SK-N-SH treated with all-trans-retinoic acid at 6 μM for 48 hours (cell line): Measurements from ENCODE around the gene CIAPIN1.

ENCODE experiments used
- ATAC-seq: fragments of 200-7000 bp; cut with Tn5 transposase; 3 replicates; pipeline ENCODE4 v1.9.1; 2020; ENCODE audit warnings: mild to moderate bottlenecking, moderate library complexity
- ARNTL ChIP-seq: fragments of 450-650 bp; formaldehyde crosslinking; IDR thresholded peaks from 2 replicates; pipeline ENCODE4 v1.5.0; 2020; ENCODE audit warnings: low read depth, mild to moderate bottlenecking, moderate library complexity, borderline replicate concordance
- BACH2 ChIP-seq: fragments of 250-450 bp; sonication (Bioruptor Pico); IDR thresholded peaks from 2 replicates; pipeline ENCODE4 v1.9.0; 2021; ENCODE audit warnings: mild to moderate bottlenecking, borderline replicate concordance
- CREB5 ChIP-seq: fragments of 250-450 bp; sonication (Bioruptor Pico); IDR thresholded peaks from 2 replicates; pipeline ENCODE4 v1.5.1; 2020; ENCODE audit warnings: low read depth, mild to moderate bottlenecking, moderate library complexity
- CSDC2 ChIP-seq: fragments of 250-450 bp; sonication (Bioruptor Pico); IDR thresholded peaks from 2 replicates; pipeline ENCODE4 v1.5.0; 2020; ENCODE audit warnings: mild to moderate bottlenecking, moderate library complexity
- CSRNP3 ChIP-seq: fragments of 250-450 bp; sonication (Bioruptor Pico); IDR thresholded peaks from 2 replicates; pipeline ENCODE4 v1.5.1; 2021; ENCODE audit warnings: mild to moderate bottlenecking, moderate library complexity
- ESRRG ChIP-seq: fragments of 250-450 bp; sonication (Bioruptor Pico); IDR thresholded peaks from 2 replicates; pipeline ENCODE4 v1.6.1; 2021; ENCODE audit warnings: mild to moderate bottlenecking
- GLIS3 ChIP-seq: fragments of 250-450 bp; sonication (Bioruptor Pico); IDR thresholded peaks from 2 replicates; pipeline ENCODE4 v1.5.0; 2020; ENCODE audit warnings: mild to moderate bottlenecking, moderate library complexity
- PATZ1 ChIP-seq: fragments of 250-450 bp; sonication (Bioruptor Pico); IDR thresholded peaks from 2 replicates; pipeline ENCODE4 v1.8.0; 2020; ENCODE audit warnings: mild to moderate bottlenecking, moderate library complexity, borderline replicate concordance
- PPARA ChIP-seq: fragments of 250-450 bp; sonication (Bioruptor Pico); IDR thresholded peaks from 2 replicates; pipeline ENCODE4 v1.5.0; 2020; ENCODE audit warnings: mild to moderate bottlenecking, borderline replicate concordance
- RARB ChIP-seq: fragments of 250-450 bp; sonication (Bioruptor Pico); IDR thresholded peaks from 2 replicates; pipeline ENCODE4 v1.8.0; 2021; ENCODE audit warnings: mild to moderate bottlenecking, moderate library complexity
- SNAI2 ChIP-seq: fragments of 250-450 bp; sonication (Bioruptor Pico); IDR thresholded peaks from 2 replicates; pipeline ENCODE4 v1.5.0; 2020; ENCODE audit warnings: mild to moderate bottlenecking, moderate library complexity
- TCF4 ChIP-seq: fragments of 250-450 bp; sonication (Bioruptor Pico); IDR thresholded peaks from 2 replicates; pipeline ENCODE4 v1.8.0; 2021; ENCODE audit warnings: mild to moderate bottlenecking, moderate library complexity, borderline replicate concordance
- TOX ChIP-seq: fragments of 250-450 bp; sonication (Bioruptor Pico); IDR thresholded peaks from 2 replicates; pipeline ENCODE4 v1.8.0; 2021; ENCODE audit warnings: mild to moderate bottlenecking, moderate library complexity, borderline replicate concordance
- TSHZ2 ChIP-seq: fragments of 250-450 bp; sonication (Bioruptor Pico); IDR thresholded peaks from 2 replicates; pipeline ENCODE4 v1.5.0; 2020; ENCODE audit warnings: mild to moderate bottlenecking, moderate library complexity
- ZC3H10 ChIP-seq: fragments of 250-450 bp; sonication (Bioruptor Pico); IDR thresholded peaks from 2 replicates; pipeline ENCODE4 v1.5.1; 2021; ENCODE audit warnings: mild to moderate bottlenecking, moderate library complexity
- ZFP3 ChIP-seq: fragments of 250-450 bp; sonication (Bioruptor Pico); IDR thresholded peaks from 2 replicates; pipeline ENCODE4 v1.5.0; 2020; ENCODE audit warnings: mild to moderate bottlenecking, moderate library complexity
- ZFP30 ChIP-seq: fragments of 450-650 bp; formaldehyde crosslinking; IDR thresholded peaks from 2 replicates; pipeline ENCODE4 v1.5.0; 2022; ENCODE audit warnings: mild to moderate bottlenecking, moderate library complexity
- ZNF565 ChIP-seq: fragments of 450-650 bp; formaldehyde crosslinking; conservative IDR thresholded peaks from 2 replicates; pipeline ENCODE4 v1.5.0; 2020; ENCODE audit warnings: low read depth, mild to moderate bottlenecking, moderate library complexity
- ZNF70 ChIP-seq: fragments of 450-650 bp; formaldehyde crosslinking; IDR thresholded peaks from 2 replicates; pipeline ENCODE4 v1.5.0; 2020; ENCODE audit warnings: mild to moderate bottlenecking, moderate library complexity
- ZNF8 ChIP-seq: fragments of 450-650 bp; formaldehyde crosslinking; IDR thresholded peaks from 2 replicates; pipeline ENCODE4 v1.5.0; 2020; ENCODE audit warnings: mild to moderate bottlenecking, moderate library complexity

The CIAPIN1 gene

GRCh38 chr16:57434003-57434402, 13.2 kb downstream of the CIAPIN1 start:
- no peak for ATAC-seq
- TF ChIP-seq ZNF70 (CRISPR knock-in tag) (no peak), PATZ1 (CRISPR knock-in tag) (no peak), CREB5 (no peak), ZFP3 (CRISPR knock-in tag) (no peak), GLIS3 (CRISPR knock-in tag) (no peak), SNAI2 (CRISPR knock-in tag) (no peak)

- ATAC-seq = no peak
- TF ChIP-seq RARB (CRISPR knock-in tag) (no peak), ARNTL (CRISPR knock-in tag) (no peak), BACH2 (CRISPR knock-in tag) (no peak), ZFP30 (no peak), ZC3H10 (CRISPR knock-in tag) (no peak), ZNF70 (CRISPR knock-in tag) (no peak), SNAI2 (CRISPR knock-in tag) (no peak), PPARA (CRISPR knock-in tag) (no peak), CSDC2 (CRISPR knock-in tag) (no peak), ZNF565 (no peak), TCF4 (CRISPR knock-in tag) (no peak)
These were observed 14.2 kb downstream of the CIAPIN1 start for GRCh38 chr16:57432989-57433388.

- TF ChIP-seq ESRRG (CRISPR knock-in tag) (no peak), ZFP30 (no peak), RARB (CRISPR knock-in tag) (no peak), CSRNP3 (CRISPR knock-in tag) (no peak), BACH2 (CRISPR knock-in tag) (no peak), TOX (CRISPR knock-in tag) (no peak), ZC3H10 (CRISPR knock-in tag) (no peak), CSDC2 (CRISPR knock-in tag) (no peak), TSHZ2 (CRISPR knock-in tag) (no peak), ZFP3 (CRISPR knock-in tag) (no peak)
- ATAC-seq = no peak
These were observed 14.7 kb downstream of the CIAPIN1 start for GRCh38 chr16:57432505-57432904.

- no peak for TF ChIP-seq CSDC2 (CRISPR knock-in tag)
- no peak for TF ChIP-seq ZNF8 (CRISPR knock-in tag)
- TF ChIP-seq BACH2 (CRISPR knock-in tag) = no peak
- TF ChIP-seq CREB5 = no peak
- TF ChIP-seq CSRNP3 (CRISPR knock-in tag) = no peak
- TF ChIP-seq ZNF70 (CRISPR knock-in tag) = no peak
- TF ChIP-seq SNAI2 (CRISPR knock-in tag) = no peak
- no peak for TF ChIP-seq ZC3H10 (CRISPR knock-in tag)
- no peak for TF ChIP-seq ZNF565
- ATAC-seq = no peak
These were observed 16.2 kb downstream of the CIAPIN1 start for GRCh38 chr16:57430955-57431354.
